Kidney (tissue), 14 donors: ENCODE results near the gene HP1BP3. TPM values are rescaled to one million over a fixed set of nuclear protein-coding genes. Genes with fewer than 3 reads are reported as not detected.

Experiments
- DNase-seq, 5 donors: peaks; one replicate each; pipeline ENCODE4 v3.0.0-alpha.2; 2013 to 2020
- FAIRE-seq: peaks from 2 replicates; lab custom pipeline; 2012; peaks lifted over from hg19 to GRCh38; lab: Jason Lieb, UNC
- H3K27ac ChIP-seq, 2 donors: one replicate each; pipeline ENCODE4 v1.7.0; 2013; ENCODE audit warnings: low read depth in 2 of 2, low read length in 2 of 2, inconsistent platforms in 1 of 2
- H3K27me3 ChIP-seq: one replicate; pipeline ENCODE4 v1.7.1; 2013; ENCODE audit warnings: low read length, inconsistent platforms; ENCODE audit not compliant: control insufficient read depth, insufficient read depth
- H3K36me3 ChIP-seq, 3 donors: one replicate each; pipeline versions ENCODE4 v1.7.0 to v1.7.1; 2013; ENCODE audit warnings: low read length in 3 of 3, control low read depth in 1 of 3, inconsistent platforms in 1 of 3; ENCODE audit not compliant: insufficient read depth in 3 of 3, control insufficient read depth in 2 of 3
- H3K4me1 ChIP-seq, 3 donors: one replicate each; pipeline versions ENCODE4 v1.7.0 to v1.7.1; 2013; ENCODE audit warnings: low read length in 3 of 3, inconsistent platforms in 1 of 3, low read depth in 1 of 3; ENCODE audit not compliant: control insufficient read depth in 2 of 3, insufficient read depth in 2 of 3
- H3K4me3 ChIP-seq, 3 donors: one replicate each; pipeline versions ENCODE4 v1.7.0 to v1.8.1; 2013; ENCODE audit warnings: low read length in 3 of 3, control low read depth in 1 of 3, inconsistent platforms in 1 of 3
- H3K9ac ChIP-seq, 3 donors: one replicate each; pipeline versions ENCODE4 v1.7.0 to v1.7.1; 2013; ENCODE audit warnings: low read length in 3 of 3, control low read depth in 1 of 3, inconsistent platforms in 1 of 3
- H3K9me3 ChIP-seq, 3 donors: one replicate each; pipeline versions ENCODE4 v1.7.0 to v1.7.1; 2013; ENCODE audit warnings: low read length in 3 of 3, control low read depth in 1 of 3, inconsistent platforms in 1 of 3; ENCODE audit not compliant: control insufficient read depth in 2 of 3, insufficient read depth in 1 of 3
- intact Hi-C: fragments of 100-400 bp; cut with DNase I; formaldehyde crosslinking; loops from one replicate; pipeline ENCODE4 v1.11.1; 2022
- polyA plus RNA-seq: library from polyadenylated mRNA; stranded (reverse); fragments of 350-450 nt; fragmentation: Illumina TruSeq; extraction: RNeasy Lipid Tissue Mini Kit (QIAGEN cat#74804); gene quantifications from one replicate; pipeline ENCODE4 v1.2.3, GENCODE V29; 2014; ENCODE audit warnings: low read depth, low replicate concordance; ENCODE audit not compliant: insufficient read depth
- total RNA-seq: library from RNA; stranded (reverse); fragmentation: NEBNext Ultra II Directional; extraction: Animal tissue kit (Norgen Biotek cat#: 25700); gene quantifications from one replicate; pipeline ENCODE4 v1.2.1, GENCODE V29; 2021
- TF ChIP-seq, protein P1 (sequence below): IDR thresholded peaks from 3 replicates; pipeline ENCODE4 v1.5.1; 2012; ENCODE audit warnings: mild to moderate bottlenecking, moderate library complexity, borderline replicate concordance; ENCODE audit not compliant: insufficient read depth; ENCODE audit errors: extremely low read depth
- donor health status: control.
- donor health status: control.
- donor health status: control.
- donor health status: control.
- donor health status: control.
- donor health status: DM: yes; HTN: yes; CAD: no.
- donor health status: Normal renal cell carcinoma (clear cell type).

Gene HP1BP3
- total and polyA plus RNA-seq, 2 donors from 2014 or later, result 52.4 to 198 TPM

DNA sequence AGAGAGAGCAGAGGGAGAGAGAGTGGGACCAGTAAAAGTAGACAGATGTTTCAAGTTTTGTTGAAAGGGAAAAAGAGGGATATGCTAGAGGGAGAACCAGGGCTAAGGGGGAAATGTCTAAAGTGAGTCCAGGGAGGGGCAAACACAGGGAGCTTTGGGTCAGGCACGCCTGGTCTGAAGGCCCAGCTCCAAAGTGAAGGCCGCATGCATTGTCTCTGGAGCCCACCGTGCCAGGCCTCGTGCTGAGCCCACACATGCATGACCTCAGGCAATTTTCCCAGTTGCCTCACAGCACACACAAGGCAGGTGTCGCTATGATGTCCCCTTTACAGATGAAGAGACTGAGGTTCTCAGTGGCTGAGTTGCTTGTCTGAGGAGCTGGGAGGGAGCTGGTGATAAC lies 85.3 kb downstream of the HP1BP3 start:
- Histone ChIP-seq H3K27me3 (no peaks in the 10 kb centered on the region), H3K4me3 (no peak overlapping the region), H3K4me1 (peaks cover 0 to 2% (median 0%) of the 10 kb centered on the region in 3 donors), H3K36me3 (no peaks in the 10 kb centered on the region), H3K9ac (no peak overlapping the region), H3K27ac (no peak overlapping the region), H3K9me3 (no peaks in the 10 kb centered on the region)
- DNase-seq (no peak), FAIRE-seq (no peak)
- intact Hi-C loops, result no loop called here
- TF ChIP-seq, protein P1, sequence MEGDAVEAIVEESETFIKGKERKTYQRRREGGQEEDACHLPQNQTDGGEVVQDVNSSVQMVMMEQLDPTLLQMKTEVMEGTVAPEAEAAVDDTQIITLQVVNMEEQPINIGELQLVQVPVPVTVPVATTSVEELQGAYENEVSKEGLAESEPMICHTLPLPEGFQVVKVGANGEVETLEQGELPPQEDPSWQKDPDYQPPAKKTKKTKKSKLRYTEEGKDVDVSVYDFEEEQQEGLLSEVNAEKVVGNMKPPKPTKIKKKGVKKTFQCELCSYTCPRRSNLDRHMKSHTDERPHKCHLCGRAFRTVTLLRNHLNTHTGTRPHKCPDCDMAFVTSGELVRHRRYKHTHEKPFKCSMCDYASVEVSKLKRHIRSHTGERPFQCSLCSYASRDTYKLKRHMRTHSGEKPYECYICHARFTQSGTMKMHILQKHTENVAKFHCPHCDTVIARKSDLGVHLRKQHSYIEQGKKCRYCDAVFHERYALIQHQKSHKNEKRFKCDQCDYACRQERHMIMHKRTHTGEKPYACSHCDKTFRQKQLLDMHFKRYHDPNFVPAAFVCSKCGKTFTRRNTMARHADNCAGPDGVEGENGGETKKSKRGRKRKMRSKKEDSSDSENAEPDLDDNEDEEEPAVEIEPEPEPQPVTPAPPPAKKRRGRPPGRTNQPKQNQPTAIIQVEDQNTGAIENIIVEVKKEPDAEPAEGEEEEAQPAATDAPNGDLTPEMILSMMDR, result no peak

- no peaks in the 10 kb centered on the region for H3K36me3 ChIP-seq
- no peak for DNase-seq
- H3K27ac ChIP-seq, result no peak overlapping the region
- intact Hi-C loops, result no loop called here
- no peak overlapping the region for H3K4me3 ChIP-seq
- TF ChIP-seq, protein P1, result no peak
- H3K4me1 ChIP-seq, result peaks cover 0 to 2% (median 0%) of the 10 kb centered on the region in 3 donors
- H3K27me3 ChIP-seq, result no peaks in the 10 kb centered on the region
- H3K9ac ChIP-seq, result no peak overlapping the region
- H3K9me3 ChIP-seq, result no peaks in the 10 kb centered on the region
- no peak for FAIRE-seq
These were observed 85.7 kb downstream of the HP1BP3 start for GRCh38 chr1:20701446-20701845.

DNA sequence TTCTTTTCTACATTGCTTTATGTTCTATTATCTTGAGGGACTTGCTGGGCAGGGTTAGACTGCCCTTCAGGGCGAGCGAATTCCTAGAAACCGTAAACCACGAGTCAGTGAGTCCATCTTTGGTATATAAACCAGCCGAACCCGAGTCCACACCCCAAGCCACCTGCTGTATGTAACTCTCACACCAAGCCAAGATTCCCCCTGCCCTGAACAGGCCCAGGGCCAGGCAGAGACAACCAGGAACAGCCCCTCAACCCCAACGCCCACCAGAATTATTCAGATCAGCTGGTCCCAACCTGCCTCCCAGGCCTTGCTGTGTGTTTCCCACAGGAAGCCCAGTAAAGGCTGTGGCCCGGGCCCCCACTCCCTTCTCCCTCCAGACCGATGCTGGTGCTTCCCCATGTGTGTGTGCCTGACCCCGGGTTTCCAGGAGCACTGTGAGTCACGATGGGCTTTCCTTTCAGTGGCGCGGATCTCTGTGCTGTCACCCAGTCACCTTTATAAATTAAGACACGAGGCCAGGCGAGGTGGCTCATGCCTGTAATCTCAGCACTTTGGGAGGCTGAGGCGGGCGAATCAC lies 86.4 kb downstream of the HP1BP3 start:
- FAIRE-seq, result no peak

More for the DNA sequence above, 86.4 kb downstream of the HP1BP3 start:
- DNase-seq, result peak in 1 of 5 donors; percentile 25
- no peaks in the 10 kb centered on the region for H3K27me3 ChIP-seq
- no peaks in the 10 kb centered on the region for H3K9me3 ChIP-seq
- no peaks in the 10 kb centered on the region for H3K36me3 ChIP-seq
- no peak overlapping the region for H3K4me3 ChIP-seq
- TF ChIP-seq, protein P1, result no peak
- peaks cover 0 to 2% (median 0%) of the 10 kb centered on the region in 3 donors for H3K4me1 ChIP-seq
- intact Hi-C loops, result no loop called here
- no peak overlapping the region for H3K9ac ChIP-seq
- no peak overlapping the region for H3K27ac ChIP-seq
